Endometrial microvascular endothelial cells (primary cell): ENCODE measurements around the gene FTCD. TPM values are rescaled to one million over a fixed set of nuclear protein-coding genes. Genes with fewer than 3 reads are reported as not detected.
"Not testable (repeated sequence)": the region's sequence is repeated elsewhere in the genome, so short reads cannot be mapped to it uniquely, and the experiment has no call there.

ENCODE experiments used
- in situ Hi-C: cut with HindIII; loops from 2 replicates; pipeline ENCODE4 v1.10.0; 2017; ENCODE audit warnings: low sequenced_read_pairs, low pct_unique_long_range_greater_than_20kb; ENCODE audit errors: inconsistent ontology term
- total RNA-seq: library from RNA; depleted of rRNA; stranded (reverse); fragments of >200 nt; gene quantifications from one replicate; pipeline ENCODE4 v1.2.3, GENCODE V29; 2015; ENCODE audit errors: inconsistent ontology term

The FTCD gene
- not detected for total RNA-seq

- in situ Hi-C loops = no loop called here
Measured at GRCh38 chr21:46155514-46156377, at the start of gene FTCD. TSS of gene FTCD (minus strand) at chr21:46155579. CDS start at chr21:46155523, 56 bp downstream.

GRCh38 chr21:46205166-46205565 lies 49.8 kb upstream of the FTCD start:
- in situ Hi-C loops = no loop called here

- in situ Hi-C loops = no loop called here
Measured at GRCh38 chr21:46203203-46203600, 47.8 kb upstream of the FTCD start.

- in situ Hi-C loops = no loop called here
Measured at GRCh38 chr21:46202592-46203202, 47.3 kb upstream of the FTCD start.

- in situ Hi-C loops = not testable (repeated sequence)
Measured at GRCh38 chr21:46200877-46201803, 45.8 kb upstream of the FTCD start.

GRCh38 chr21:46199436-46200373 lies 44.3 kb upstream of the FTCD start:
- in situ Hi-C loops = no loop called here

- in situ Hi-C loops = no loop called here
Measured at GRCh38 chr21:46196733-46197132, 41.4 kb upstream of the FTCD start.

- in situ Hi-C loops = no loop called here
Measured at GRCh38 chr21:46195595-46196195, 40.3 kb upstream of the FTCD start.

GRCh38 chr21:46194374-46195334 lies 39.3 kb upstream of the FTCD start:
- in situ Hi-C loops = no loop called here

- in situ Hi-C loops = no loop called here
Measured at GRCh38 chr21:46193829-46194373, 38.5 kb upstream of the FTCD start.

GRCh38 chr21:46191686-46192575 lies 36.6 kb upstream of the FTCD start:
- in situ Hi-C loops = no loop called here

- in situ Hi-C loops = no loop called here
Measured at GRCh38 chr21:46191257-46191685, 35.9 kb upstream of the FTCD start.

GRCh38 chr21:46190491-46191131 lies 35.2 kb upstream of the FTCD start:
- in situ Hi-C loops = no loop called here

- in situ Hi-C loops = no loop called here
Measured at GRCh38 chr21:46189959-46190490, 34.6 kb upstream of the FTCD start.
